LNCaP clone FGC (cell line): ENCODE results near the gene SEPTIN10.
A peak's percentile ranks its signal among the peaks of the same experiment; 100 is the strongest.

Experiments
- DNase-seq: peaks from one replicate; pipeline ENCODE4 v3.0.0-alpha.2; 2011; ENCODE audit warnings: low read depth
- H3K4me3 ChIP-seq: 2 replicates; pipeline ENCODE4 v1.5.1; 2011; ENCODE audit warnings: mild to moderate bottlenecking, low read depth, low read length, control low read depth
- TF ChIP-seq, protein P1 (sequence below): IDR thresholded peaks from 2 replicates; pipeline ENCODE4 v1.5.1; 2012; ENCODE audit warnings: mild to moderate bottlenecking; ENCODE audit not compliant: control insufficient read depth, insufficient read depth; ENCODE audit errors: extremely low read depth

SEPTIN10 gene

DNA sequence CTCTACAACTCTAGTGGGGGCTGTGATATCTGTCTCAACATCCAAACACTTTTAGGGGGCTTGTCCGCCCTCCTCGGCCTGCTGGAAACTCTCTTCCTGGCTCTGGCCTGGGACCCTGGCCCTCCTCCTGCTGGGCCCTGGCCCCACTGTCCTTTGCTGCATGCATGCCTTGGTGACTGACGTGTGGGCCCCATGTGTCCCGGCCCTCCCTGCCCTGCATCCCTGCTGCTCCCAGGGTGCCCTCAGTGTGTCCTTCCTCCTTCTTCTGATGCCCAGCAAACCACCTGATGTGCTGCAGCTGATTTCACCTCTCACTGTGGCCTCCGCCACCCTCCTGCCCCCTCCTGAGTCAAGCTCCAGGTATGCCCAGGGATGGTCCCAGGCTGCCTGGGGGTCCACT, 101.7 kb downstream of the SEPTIN10 start:
- TF ChIP-seq, protein P1, sequence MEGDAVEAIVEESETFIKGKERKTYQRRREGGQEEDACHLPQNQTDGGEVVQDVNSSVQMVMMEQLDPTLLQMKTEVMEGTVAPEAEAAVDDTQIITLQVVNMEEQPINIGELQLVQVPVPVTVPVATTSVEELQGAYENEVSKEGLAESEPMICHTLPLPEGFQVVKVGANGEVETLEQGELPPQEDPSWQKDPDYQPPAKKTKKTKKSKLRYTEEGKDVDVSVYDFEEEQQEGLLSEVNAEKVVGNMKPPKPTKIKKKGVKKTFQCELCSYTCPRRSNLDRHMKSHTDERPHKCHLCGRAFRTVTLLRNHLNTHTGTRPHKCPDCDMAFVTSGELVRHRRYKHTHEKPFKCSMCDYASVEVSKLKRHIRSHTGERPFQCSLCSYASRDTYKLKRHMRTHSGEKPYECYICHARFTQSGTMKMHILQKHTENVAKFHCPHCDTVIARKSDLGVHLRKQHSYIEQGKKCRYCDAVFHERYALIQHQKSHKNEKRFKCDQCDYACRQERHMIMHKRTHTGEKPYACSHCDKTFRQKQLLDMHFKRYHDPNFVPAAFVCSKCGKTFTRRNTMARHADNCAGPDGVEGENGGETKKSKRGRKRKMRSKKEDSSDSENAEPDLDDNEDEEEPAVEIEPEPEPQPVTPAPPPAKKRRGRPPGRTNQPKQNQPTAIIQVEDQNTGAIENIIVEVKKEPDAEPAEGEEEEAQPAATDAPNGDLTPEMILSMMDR: no peak
- no peak overlapping the region for H3K4me3 ChIP-seq
- DNase-seq: no peak

DNA sequence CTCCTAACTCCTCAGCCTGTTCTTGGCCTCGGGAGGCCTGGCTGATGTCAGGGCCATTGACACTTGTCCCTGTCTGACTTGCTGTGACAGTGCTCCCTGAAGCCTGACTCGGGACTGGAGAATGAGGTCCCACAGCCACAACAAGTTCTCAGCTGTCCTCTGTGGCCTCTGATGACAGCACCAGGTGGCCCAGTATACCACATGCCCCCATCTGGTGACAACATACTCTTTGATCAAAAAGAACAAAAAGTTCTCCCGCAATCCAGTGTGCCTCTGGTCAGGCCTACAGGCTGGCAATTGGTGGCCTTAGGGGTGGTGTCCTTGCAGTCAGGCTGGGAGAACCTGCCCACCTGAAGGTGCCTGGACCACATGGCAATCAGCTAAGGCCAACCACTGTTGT, 102.6 kb downstream of the SEPTIN10 start:
- TF ChIP-seq, protein P1: no peak
- DNase-seq: no peak
- no peak overlapping the region for H3K4me3 ChIP-seq

DNA sequence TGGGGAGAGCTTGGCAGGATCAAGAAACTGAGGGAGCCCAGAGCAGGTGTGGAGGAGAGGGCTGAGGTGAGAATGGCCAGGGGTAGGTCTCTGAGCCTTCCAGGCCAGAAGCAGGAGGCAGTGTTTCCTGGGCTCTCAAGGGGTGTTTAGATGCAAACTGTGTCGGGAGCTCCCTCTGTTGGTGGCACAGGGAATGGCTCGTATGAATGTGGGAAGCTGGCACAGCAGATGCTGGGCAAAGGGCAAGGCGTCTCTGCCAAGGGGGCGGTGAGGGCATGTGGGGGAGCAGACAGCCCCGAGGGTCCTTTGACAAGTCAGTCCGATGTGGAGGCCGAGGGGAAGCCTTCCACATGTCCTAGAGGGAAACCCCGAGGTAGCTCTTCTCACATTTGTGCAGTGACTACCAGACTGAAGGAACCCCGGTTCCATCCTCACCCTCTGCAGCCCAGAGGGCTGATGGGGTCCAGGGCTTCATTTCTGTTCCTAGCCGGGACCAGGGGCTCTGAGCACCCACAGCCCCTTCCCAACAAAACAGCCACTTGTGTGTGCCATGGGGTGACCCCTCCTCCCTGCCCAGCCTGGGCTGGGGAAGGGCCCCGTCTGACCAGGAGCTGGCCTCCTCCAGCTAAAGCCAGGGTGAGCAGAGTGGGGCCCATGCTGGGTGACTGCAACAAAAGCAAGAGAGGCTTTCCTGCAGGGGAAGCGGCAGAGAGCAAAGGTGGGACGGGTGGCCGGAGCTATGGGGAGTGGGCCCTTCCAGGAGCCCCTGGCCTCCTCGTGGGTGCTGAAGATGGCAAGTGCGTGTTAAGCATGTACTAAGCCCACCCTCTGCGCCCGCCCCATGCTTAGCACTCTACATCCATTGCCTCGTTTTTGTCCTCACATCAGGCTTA, 103.4 kb downstream of the SEPTIN10 start:
- peak; percentile 27 for DNase-seq
- TF ChIP-seq, protein P1: peak; percentile 92
- H3K4me3 ChIP-seq: no peak overlapping the region

DNA sequence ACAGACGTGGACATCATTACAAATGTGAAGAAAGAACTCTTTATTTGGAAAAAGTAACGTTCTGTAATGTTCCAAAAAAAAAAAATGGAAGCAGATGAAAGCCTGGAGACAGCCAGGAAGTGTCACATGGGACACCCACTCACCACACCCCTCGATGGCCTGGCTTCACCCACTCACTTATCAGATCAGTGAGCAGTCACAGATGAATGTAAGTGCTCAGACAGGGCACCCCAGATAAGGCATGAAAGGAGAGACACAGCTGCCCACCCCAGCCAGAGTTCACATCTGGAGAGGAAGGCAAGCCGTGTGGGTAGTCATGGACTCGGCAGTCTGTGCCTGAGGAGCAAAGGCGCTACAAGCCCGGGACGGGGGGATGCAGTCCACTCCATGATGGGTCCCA, 105.2 kb downstream of the SEPTIN10 start:
- no peak for DNase-seq
- TF ChIP-seq, protein P1: no peak
- no peak overlapping the region for H3K4me3 ChIP-seq

DNA sequence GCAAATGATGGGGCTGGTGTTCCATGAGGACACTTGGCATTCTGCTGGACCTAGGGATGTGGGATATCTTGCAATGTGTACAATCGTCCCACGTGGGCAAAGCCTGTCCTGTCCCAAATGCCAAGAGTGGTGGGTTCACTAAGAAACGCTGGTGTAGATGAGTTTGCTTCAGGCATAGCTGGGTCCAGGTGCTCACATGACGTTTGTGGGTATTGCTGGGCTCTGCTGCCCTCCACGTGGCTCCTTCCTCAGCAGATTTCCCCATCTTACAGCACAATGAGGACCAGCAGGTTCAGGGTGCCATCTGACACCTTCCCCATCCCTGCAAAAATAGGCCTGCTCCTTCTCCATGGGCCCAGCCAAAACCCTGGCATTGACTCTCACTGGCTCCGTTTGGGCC, 105.9 kb downstream of the SEPTIN10 start:
- H3K4me3 ChIP-seq: no peak overlapping the region
- no peak for DNase-seq
- TF ChIP-seq, protein P1: no peak

DNA sequence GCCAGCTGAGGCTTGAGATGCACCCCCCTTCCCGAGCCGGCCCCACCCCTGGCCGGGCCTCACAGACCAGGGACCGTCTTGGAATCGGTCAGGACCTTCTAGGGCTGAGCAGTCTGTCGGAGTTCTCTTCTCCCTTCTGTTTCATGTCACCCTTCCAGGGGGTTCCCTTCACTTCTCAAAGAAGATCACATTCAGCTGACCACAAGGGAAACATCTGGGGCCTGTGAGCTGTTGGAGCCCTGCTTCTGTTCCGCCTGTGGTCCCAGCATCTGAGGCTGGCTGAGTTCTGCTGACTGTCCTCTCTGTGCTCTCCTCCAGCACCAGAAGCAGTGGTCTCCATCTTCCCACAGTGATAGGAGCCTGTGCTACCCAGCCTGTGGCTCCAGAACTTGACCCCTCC, 106.5 kb downstream of the SEPTIN10 start:
- no peak overlapping the region for H3K4me3 ChIP-seq
- TF ChIP-seq, protein P1: no peak
- DNase-seq: no peak

DNA sequence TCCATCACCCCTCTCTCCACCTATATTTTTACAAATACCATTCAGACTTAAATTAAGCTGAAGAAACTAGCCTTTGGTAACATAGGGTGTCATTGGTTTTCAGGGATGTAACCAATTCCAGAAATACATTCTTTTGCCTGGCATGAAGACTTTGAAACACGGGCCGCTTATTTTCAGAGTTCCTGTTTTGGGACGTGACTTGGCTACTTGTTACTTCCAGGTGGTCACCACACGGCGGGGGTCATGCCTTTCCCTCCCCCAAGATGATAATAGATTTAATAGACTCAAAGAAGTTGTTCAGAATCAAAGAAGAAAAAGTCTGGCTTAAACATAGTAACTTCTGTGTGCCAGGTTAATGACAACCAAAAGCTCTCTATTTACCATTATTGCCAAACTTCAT, 110.6 kb downstream of the SEPTIN10 start:
- TF ChIP-seq, protein P1: no peak
- no peak for DNase-seq
- no peak overlapping the region for H3K4me3 ChIP-seq
